ENCODE results near the gene RAD51B.

Gene RAD51B

DNA sequence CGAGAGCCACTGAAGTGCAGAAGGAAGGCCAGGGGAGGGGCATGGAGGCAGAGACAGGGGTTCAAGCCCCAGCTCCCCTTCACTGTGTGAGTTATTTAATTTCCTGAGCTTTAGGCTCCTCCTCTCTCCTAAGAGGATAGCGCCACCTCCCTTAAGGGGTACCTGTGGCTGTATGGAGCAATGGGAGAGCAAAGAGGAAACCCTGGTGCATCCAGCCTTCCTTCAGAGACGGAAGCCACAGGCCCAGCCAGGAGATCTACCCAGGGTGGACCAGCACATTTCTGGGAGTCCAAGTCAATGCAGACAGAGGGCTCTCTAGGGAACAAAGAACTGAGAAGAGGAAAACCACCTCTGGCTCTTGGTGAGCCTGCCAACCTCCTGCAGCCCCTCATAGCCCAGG, 883.0 kb downstream of the RAD51B start:
- no peak for DNase-seq

DNA sequence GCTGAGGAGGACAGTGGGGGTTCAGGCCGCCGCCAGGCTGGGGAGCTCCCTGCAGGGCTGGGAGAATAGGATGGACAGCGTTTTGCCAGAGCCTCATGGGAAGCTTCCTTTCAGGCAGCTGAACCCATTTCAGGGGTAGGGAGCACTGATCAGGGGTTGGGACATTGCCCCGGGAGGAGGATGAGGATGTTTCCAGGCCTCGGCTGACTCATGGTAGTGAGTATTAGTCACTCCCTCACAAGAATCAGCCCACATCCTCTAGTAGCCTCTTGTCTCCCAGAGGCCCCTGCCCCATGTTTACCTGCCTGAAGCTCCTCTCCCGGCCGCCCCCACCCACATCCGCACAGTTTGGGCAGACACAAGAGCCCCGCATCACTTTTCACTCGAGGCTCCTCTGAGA, 883.5 kb downstream of the RAD51B start:
- DNase-seq, result no peak

DNA sequence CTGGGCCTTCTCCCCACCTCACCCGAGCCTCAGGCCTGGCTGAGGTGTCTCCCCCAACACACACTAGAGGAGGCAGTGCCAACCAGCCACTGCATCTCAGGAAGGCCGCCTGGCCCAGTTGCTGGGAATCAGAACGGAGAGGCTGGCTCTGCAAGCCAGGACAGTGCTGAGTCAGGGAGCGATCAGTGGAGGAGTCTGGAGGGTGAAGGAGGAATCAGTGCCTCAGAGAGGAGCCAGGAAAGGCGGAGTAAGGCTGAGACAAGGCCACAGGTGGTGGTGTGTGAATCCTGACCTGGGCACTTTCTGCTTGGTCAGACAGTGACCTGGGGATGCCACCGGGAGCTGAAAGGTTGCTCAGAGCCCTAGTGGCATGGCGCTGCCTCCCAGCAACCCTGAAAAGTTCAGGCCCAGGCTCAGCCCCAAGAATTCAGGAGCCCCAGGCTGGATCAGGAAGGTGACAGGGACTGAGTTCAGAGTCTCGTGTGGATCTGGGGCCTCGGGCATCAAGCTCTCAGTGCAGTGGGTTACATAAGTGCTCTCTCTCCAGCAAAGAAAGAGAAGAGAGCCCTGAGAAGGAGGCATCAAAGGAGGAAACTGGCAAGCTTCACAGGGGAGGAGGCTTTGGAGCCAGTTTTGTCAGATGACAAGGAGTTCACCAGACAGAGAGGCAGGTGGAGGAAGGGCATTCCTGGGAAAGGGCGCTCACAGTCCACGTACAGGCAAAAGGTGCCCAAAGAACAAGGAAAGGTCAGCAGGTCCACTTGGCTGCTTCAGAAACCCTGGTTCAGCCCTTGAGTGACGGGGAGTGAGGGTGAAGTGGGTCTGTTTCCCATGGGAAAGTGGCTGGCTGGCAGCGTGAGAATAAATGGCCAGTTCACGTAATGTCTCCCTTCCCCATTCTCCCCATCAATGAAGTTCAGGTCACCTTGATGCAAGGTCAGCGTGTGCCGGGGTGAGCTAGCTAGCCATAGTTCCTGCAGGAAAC, 885.4 kb downstream of the RAD51B start:
- DNase-seq, result no peak

DNA sequence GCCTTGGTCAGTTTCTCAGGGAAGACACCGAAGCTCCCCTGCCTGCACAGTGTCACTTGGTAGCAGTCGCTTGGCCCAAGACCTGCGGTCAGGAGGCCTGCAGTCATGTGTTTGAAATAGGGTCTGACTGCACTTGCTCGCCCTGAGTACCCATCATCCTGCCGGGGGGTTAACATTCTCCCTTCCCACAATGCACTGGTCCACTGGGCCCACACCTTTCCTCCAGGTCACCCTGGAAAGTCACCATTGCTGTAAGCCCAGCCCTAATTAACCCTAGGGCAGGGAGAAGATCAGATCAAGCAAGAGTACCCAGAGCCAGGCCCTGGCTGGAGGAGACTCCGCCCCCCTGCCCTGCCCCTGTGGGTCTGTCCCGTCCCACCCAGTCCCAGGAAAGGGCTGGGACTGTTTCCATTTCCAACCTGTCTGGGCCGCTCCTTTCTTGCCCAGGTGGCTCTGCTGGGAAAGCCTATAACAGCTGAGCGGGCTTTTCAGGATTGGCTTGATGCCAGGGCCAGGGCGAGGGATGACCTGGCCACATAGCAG, 886.2 kb downstream of the RAD51B start:
- DNase-seq, result no peak

DNA sequence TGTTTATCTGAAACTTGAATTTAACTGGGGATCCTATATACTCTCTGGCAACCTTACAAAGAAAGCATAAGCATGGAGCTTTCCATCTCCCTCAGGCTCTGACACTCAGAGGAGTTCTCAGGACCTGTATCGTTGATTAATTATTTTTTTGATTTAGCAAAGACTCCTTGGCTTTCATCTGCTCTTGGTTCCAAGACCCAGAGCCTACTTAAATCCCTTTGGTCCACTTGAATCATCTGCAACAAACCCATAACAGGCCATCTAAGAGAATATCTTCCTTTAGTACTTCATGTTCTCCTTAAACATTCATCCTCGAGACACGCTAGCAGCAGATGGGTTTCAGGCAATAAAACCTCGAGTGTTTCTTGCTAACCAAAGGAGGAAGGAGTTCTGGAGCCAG, 887.9 kb downstream of the RAD51B start:
- DNase-seq, result no peak

DNA sequence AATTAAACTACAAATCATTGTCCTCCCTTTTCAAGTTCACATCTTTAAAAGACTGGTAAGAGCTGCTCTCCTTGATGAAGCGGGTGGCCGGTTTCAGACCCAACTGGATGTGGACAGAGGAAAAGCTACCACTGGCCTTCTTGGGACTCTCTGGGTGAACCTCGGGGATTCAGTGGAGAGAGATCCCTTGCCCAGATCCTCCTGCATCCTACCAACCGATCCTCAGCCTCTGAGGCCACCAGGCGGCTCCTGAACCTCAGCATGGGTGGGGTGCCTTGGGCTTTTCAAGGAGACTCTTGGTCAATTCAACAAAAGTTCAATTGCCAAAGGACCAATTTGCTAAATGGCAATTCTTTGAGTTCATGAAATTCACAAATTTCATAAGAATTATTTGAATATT, 888.8 kb downstream of the RAD51B start:
- DNase-seq, result no peak

DNA sequence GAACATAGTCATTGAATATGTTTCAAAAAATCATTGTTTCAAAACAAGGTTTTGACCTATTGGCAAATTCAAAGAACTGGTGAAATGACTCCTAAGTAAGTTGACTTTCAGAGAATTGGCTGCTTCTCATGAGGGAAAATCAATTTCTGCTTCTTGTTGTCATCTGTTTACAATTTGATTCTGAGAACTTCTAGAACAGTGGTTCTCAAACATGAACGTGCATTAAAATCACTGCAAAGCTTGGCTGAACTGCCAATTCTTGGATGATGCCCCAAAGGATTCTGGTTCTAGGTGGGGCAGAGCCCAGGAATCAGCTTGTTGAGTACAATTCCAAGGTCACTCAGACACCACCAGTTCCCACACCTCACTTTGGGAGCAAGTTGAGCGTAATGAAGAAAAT, 889.4 kb downstream of the RAD51B start:
- no peak for DNase-seq

DNA sequence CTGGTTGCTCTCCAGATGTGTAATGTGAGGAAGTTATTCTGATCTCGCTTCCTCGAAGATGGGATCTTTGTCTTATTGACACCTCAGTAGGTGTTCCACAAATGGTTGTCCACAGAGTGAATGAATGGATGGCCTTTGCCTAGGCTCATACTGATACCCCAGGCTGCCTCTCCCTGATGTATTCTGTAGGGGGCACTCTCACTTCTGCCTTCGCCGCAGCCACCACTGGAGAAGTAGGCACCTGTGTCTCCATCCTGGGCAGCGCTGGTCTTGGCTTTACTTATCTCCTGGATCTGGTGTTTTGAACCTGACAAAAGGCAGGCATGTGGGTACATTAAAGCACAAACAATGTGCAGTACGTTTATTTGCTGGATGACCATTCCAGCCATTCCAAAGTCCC, 891.2 kb downstream of the RAD51B start:
- no peak for DNase-seq

DNA sequence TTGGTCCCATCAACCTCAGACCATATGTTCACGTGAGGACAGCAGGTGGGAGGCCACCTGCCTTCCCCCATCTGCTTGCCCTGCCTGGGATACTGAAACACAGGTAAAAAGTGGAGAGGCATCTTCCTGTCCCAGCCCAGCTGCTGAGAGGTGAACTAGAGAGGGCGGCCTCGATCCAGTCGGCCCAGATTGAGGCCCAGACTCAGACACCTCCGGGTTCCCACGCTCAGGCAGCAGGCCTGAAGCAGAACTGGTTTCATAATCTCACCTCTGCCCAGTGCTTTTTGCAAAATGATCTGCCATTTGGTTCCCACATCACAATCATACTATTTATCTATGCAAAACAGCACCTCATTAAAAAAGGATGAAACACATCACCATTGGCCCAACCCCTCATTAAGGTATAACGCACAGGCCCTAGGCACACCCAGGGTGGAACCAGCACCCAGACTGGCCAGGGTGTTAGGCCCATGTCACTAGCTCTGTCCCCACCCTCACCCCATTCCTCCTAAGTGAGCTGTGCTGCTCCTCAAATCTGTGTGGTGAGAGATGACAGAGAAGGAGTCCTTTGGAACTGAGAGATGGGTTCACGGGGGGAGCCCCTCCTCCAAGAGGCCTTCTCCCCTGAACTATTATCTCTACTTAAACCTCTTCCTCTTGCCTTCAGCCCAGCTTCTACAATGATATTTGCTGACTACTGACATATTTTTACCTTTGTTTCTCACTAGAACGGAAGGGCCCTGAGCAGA, 892.2 kb downstream of the RAD51B start:
- DNase-seq, result peak; percentile 42

DNA sequence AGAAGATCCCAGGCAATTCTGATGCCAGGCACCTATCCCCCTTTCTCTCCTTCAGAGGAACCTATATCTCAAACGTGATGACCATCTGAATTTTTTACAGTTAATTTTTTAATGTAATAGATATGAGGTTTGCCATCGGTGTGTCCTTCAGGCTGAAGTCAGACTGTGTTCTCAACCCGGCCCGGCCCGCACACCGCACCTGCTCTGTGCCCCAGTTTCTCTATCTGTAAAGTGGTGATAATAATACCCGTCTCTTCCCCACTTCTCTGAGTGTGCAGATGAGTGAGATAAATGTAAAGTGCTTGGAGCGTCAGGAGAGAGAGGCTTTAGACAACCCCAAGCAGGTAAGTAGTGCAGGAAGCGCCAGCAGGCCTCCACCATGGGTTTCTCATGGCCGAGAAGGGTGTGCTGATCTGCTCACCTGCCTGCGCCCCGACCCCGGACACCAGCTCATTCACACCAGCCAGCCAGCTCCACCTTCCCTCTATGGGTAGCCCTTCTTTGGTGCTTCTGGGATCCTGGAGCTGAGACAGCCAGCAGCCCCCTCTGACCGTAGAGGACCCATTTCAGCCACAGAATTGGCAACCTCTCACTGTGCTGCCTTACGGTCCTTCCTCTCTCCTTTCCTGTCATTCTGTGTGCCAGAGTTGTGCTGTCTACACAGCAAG, 893.3 kb downstream of the RAD51B start:
- DNase-seq, result no peak

DNA sequence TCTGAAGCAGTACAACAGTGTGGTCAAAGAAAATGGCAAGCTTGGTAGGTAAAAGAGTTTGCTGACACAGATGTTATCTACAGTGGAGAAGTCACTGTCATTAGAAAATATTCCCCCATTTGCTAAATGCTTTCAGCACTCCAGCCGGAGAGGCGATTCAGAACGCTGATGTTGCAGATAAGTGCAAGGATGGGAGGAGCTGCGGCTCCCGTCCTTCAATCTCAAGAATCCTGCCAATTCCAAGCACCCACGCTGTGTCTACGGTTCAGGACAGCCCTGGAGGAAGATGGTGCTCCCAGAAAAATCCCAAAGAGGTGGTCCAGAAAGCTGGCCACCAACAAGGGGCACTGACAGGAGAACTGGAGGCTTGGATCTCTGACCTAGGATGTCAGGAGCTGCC, 894.2 kb downstream of the RAD51B start:
- no peak for DNase-seq

DNA sequence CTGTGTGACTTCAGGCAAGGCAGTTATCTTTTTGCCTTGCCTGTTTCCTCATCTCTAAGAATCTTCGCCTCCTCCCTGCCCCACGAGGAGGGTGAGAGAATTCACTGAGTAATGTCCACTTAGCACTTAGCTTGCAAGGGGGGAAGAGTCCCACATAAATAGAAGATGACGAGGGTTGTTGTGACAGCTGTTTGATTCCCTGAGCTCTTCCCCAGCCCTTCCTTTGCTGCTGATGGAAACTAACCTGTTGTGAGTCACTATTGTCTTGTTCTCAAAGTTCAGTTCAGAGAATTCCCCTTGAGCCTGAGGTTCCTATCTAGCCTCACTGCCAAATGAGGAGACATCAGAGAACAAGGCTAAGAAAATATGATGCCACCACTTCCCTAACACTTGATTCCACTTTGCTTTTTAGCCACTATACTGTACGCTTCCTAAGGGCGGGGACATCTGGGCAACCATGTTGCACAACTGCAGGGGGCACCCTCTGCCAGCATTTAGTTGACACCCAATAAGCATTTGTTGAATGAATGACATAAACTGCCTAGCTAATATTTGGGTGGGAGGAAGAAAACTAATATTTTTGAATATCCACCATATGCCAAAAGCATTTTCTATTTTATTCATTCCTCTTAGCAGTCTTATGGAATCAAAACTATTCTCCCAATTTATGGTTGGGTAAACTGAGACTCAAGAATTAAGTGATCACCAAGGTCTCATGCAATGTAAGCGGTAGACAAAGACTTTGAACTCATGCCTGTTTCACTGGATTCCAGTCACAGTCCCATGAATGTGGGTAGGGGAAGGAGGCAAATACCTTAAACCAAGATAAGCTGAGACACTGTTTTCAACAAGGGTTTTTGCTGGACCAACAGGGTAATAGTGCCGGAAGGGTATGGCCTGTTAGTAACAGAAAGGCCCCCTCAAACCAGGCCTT, 895.7 kb downstream of the RAD51B start:
- DNase-seq, result no peak

DNA sequence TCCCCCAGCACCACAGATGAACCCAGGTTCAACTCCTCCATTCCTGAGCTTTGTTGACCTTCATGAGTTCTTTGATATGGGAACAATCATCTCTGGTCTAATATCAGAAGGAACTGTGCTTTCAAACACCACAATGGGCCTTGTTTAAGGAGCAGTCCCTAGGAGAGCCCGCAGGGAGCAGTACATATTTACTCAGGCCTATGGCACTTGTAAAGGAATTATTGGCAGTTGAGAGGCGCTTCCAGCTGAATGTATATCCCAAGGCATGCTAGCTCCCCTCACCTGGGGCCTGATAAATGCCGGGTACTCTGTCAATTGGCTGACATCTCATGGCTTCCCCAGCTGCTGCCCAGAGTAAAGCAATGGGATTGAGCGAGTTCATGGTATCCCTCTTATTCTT, 897.1 kb downstream of the RAD51B start:
- no peak for DNase-seq

DNA sequence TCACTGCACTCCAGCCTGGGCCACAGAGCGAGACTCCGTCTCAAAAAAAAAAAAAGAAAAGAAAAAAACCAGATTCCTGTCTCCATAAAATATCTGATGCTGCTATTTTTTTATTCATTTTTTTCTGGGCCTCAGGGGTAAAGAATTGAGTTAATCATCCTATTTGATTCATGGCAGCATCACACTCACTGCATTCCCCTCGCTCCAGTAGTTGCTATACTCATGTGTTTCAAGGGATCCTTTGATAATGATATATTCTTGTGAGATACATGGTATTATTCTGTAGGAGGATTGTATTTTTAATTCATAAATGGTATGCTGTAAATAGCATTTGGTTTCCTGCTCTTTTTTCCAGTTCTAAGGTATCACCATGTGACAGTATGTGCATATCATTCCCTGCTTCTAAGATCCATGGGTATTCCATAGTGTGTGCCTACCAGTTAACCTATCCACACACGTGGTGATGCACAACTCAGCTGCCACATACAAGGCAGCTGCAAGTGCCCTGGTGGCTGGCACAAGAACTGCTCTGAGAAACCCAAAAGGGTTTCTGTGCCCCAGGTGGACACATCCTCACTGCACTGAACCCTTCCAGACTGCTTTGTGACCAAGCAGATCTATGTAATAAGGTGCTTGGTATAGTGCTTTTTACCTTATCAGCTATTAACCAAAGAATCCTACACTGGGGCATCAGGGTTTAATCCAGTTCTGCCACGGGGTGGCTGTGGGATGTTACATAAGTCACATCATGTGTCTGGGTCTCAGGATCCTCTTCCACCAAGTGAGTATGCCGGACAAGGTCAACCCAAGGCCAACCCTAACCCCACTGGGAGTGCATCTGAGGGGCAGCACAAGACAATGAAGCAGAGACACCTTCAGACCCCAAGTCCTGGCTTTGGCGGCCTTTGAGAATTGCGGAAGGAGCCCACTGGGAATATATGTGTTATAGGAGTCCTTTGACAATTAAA, 898.7 kb downstream of the RAD51B start:
- no peak for DNase-seq

DNA sequence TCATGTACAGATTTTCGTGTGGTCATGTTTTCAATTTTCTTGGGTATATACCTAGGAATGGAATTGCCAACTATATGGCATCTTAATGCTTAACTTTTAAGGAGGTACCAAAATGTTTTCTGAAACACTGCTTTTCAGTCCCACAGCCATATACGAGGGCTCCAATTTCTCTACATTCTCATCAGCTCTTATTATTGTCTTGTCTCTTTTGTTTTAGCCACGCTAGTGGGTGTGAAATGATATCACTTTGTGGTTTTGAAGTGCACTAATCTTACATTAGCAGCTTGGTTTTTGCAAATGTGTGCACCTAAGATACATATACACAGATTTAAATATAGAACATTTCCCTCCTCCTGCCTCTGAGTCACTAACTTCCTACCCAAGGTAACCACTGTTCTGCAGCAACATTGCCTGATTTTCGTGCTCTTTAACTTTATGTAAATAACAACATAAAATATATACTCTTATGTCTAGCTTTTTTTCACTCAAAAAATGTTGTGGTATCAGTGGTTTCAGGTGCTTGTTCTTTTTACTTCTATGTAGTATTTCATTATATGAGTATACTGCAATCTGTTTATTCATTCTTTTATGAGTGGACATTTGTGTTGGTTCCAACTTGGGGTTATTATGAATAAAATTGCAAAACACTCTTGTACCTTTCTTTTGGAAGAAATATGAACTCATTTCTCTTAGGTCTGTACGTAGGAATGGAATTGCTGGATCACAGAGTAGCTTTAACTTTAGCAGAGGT, 900.2 kb downstream of the RAD51B start:
- DNase-seq, result peak; percentile 61

DNA sequence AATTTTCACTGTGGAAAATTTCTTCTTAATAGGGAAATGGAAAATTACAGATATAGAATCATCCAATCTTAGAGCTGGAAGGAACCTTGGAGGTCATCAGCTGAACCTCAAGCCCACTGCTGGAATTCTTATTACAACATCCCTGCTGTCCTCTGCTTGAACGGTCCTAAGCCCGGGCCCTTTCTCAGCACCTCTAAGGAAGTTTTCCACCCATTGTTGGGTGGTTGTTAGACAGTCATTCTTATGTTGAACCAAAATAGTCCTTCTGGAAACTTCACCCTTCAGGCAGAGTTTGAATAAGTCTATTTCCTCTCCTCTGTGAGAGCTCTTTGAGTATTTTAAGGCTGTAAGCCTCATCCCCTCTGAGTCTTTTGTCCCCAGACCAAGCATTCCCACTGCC, 902.6 kb downstream of the RAD51B start:
- DNase-seq, result no peak

DNA sequence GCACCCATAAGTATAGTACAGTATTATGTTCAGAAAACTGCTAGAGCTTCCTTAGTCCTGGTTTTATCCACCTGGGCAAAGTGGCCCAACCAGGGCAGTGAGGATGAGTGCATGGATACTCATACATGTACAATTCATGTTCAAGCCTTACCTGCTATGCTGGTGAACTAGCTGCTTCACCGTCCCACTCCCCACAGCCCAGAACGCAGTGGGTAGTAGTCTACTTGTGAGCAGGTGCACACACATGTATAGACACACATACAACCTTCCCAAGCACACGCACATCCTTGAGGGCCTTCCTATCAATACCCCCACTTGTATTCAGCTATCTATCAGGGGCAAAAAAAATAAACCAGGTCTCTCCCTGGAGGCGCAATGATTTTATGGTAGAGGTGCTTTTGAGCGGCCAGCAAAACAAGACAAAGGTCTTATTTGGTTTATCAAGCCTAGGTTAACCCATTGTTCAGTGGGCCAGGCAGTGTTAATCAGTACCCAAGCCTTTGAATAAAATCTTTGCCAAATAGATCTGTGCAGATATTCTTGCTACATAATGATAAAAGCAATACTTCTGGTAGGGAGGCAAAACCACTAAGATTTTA, 903.5 kb downstream of the RAD51B start:
- no peak for DNase-seq

DNA sequence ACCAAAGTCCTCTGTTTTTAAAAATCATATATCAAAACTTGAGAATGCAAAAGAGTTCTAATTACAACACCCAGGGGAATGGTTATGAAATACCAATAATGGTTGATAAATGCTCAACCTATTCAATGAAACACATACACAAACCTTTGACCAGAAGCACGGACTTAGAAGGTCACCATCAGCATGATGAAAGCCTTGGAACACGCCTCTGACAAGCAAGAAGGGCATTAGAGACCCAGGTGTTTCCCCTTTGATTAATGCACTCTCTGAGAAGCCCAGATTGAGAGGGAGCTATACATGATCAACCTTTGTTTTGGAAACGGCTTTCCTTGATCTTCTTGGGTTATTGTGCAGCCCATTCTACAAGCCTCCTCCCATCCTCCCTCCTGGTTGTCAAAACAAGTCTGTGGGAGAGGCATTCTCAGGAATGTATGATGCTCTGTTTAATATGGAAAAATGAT, 904.3 kb downstream of the RAD51B start:
- no peak for DNase-seq

DNA sequence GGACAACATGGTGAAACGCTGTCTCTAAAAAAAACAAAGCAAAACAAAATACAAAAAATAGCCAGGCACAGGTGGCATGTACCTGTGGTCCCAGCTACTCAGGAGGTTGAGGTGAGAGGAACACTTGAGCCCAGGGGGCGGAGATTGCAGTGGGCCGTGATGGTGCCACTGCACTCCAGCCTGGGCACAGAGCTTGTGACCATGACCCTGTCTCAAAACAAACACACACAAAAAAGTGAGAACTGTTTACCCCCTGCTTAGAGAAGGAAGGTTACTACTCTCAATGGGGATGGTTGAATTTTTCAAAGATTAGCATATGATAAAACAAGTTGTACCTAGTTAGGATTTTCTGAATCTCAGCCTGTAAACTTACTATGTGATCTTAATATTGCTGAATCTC, 905.3 kb downstream of the RAD51B start:
- no peak for DNase-seq

All from CD4-positive, alpha-beta T cell treated with Interleukin-21 for 1 hour (primary cell).